DOHH2 (cell line): ENCODE results near the gene CDC6.

Experiments
- H3F3A ChIP-seq: fragments of 200-600 bp; sonication (generic), shearing (Covaris generic); 2 replicates; pipeline ENCODE4 v1.6.0; 2016; ENCODE audit warnings: antibody characterized with exemption, mild to moderate bottlenecking; ENCODE audit not compliant: control insufficient read depth, insufficient read depth
- H3K27ac ChIP-seq: fragments of 200-600 bp; sonication (generic); 2 replicates; pipeline ENCODE4 v1.5.1; 2014; ENCODE audit warnings: low read depth, mild to moderate bottlenecking, low read length, moderate library complexity
- H3K27me3 ChIP-seq: fragments of 200-600 bp; sonication (generic); 2 replicates; pipeline ENCODE4 v1.6.1; 2014; ENCODE audit warnings: mild to moderate bottlenecking, low read length, mixed read lengths; ENCODE audit not compliant: control insufficient read depth
- H3K36me3 ChIP-seq: fragments of 200-600 bp; sonication (generic); 2 replicates; pipeline ENCODE4 v1.6.1; 2014; ENCODE audit warnings: mild to moderate bottlenecking, low read length, moderate library complexity, mixed read lengths; ENCODE audit not compliant: control insufficient read depth
- H3K4me1 ChIP-seq: fragments of 200-600 bp; sonication (generic); 2 replicates; pipeline ENCODE4 v1.6.1; 2014; ENCODE audit warnings: mild to moderate bottlenecking, low read length, mixed read lengths; ENCODE audit not compliant: control insufficient read depth
- H3K4me2 ChIP-seq: fragments of 200-600 bp; sonication (generic); 2 replicates; pipeline ENCODE4 v1.6.0; 2014; ENCODE audit warnings: mild to moderate bottlenecking, low read length, moderate library complexity
- H3K4me3 ChIP-seq: fragments of 200-600 bp; sonication (generic); 2 replicates; pipeline ENCODE4 v1.5.1; 2014; ENCODE audit warnings: mild to moderate bottlenecking, low read length, mixed read lengths
- H3K79me2 ChIP-seq: fragments of 200-600 bp; sonication (generic); 2 replicates; pipeline ENCODE4 v1.6.1; 2014; ENCODE audit warnings: mild to moderate bottlenecking, low read length, mixed read lengths; ENCODE audit not compliant: control insufficient read depth
- H3K9me2 ChIP-seq: fragments of 200-600 bp; sonication (generic); replicated peaks from 2 replicates; pipeline ENCODE4 v1.6.1; 2014; ENCODE audit warnings: mild to moderate bottlenecking, low read length, mixed read lengths; ENCODE audit not compliant: control insufficient read depth
- H3K9me3 ChIP-seq: fragments of 200-600 bp; sonication (generic); 2 replicates; pipeline ENCODE4 v1.6.1; 2014; ENCODE audit warnings: antibody characterized with exemption, low read length, mixed read lengths; ENCODE audit not compliant: control insufficient read depth, insufficient read depth
- H4K20me1 ChIP-seq: fragments of 200-600 bp; sonication (generic); 2 replicates; pipeline ENCODE4 v1.6.0; 2014; ENCODE audit warnings: low read depth, mild to moderate bottlenecking, antibody characterized with exemption, low read length, moderate library complexity; ENCODE audit not compliant: control insufficient read depth, insufficient read depth
- CTCF ChIP-seq: fragments of 200-600 bp; sonication (generic); IDR thresholded peaks from one replicate; pipeline ENCODE4 v1.5.1; 2014; ENCODE audit warnings: antibody characterized with exemption, mild to moderate bottlenecking, low read depth, low read length; ENCODE audit not compliant: poor library complexity, severe bottlenecking
- EZH2phosphoT487 ChIP-seq: fragments of 200-600 bp; sonication (generic); IDR thresholded peaks from 2 replicates; pipeline ENCODE4 v1.6.1; 2017; ENCODE audit warnings: borderline replicate concordance, mild to moderate bottlenecking, antibody characterized with exemption, low read length, moderate library complexity, mixed read lengths

The CDC6 gene

GRCh38 chr17:40315678-40316570 lies 28.2 kb downstream of the CDC6 start:
- peaks cover 28% of the 10 kb centered on the region for H3K79me2 ChIP-seq
- H3K4me1 ChIP-seq = peaks cover 82% of the 10 kb centered on the region
- 0 out of 2 replicates have a peak, but pooled peaks cover 7% of the 10 kb centered on the region for H4K20me1 ChIP-seq
- H3K36me3 ChIP-seq = no peaks in the 10 kb centered on the region
- no peaks in the 10 kb centered on the region for H3K27me3 ChIP-seq
- peak overlapping the region; percentile 11; the same call in 1 of the 2 replicates for H3K4me3 ChIP-seq
- no peaks in the 10 kb centered on the region for H3K9me2 ChIP-seq
- no peaks in the 10 kb centered on the region for H3F3A ChIP-seq
- H3K4me2 ChIP-seq = peak overlapping the region; percentile 39
- H3K27ac ChIP-seq = no peak overlapping the region
- TF ChIP-seq EZH2phosphoT487 (no peak), CTCF (no peak)
- no peaks in the 10 kb centered on the region for H3K9me3 ChIP-seq

- Histone ChIP-seq H3K4me3 (peak overlapping the region; percentile 94), H3K27me3 (no peaks in the 10 kb centered on the region), H3K27ac (no peak overlapping the region), H3F3A (no peaks in the 10 kb centered on the region), H3K9me3 (no peaks in the 10 kb centered on the region), H3K36me3 (no peaks in the 10 kb centered on the region), H4K20me1 (0 out of 2 replicates have a peak, but pooled peaks cover 7% of the 10 kb centered on the region), H3K4me2 (peak overlapping the region; percentile 80), H3K79me2 (peaks cover 37% of the 10 kb centered on the region), H3K9me2 (no peaks in the 10 kb centered on the region), H3K4me1 (peaks cover 82% of the 10 kb centered on the region)
- TF ChIP-seq EZH2phosphoT487 (no peak), CTCF (no peak)
Observed at GRCh38 chr17:40316571-40317344, 29.1 kb downstream of the CDC6 start.

GRCh38 chr17:40317345-40317873 lies 29.7 kb downstream of the CDC6 start:
- Histone ChIP-seq H3K4me1 (peaks cover 82% of the 10 kb centered on the region), H3K9me2 (no peaks in the 10 kb centered on the region), H3K4me3 (peak overlapping the region; percentile 94), H3K27ac (0 out of 2 replicates have a peak overlapping the region, but pooled peaks have one; percentile 22), H3K27me3 (no peaks in the 10 kb centered on the region), H4K20me1 (0 out of 2 replicates have a peak, but pooled peaks cover 7% of the 10 kb centered on the region), H3K36me3 (no peaks in the 10 kb centered on the region), H3K4me2 (peak overlapping the region; percentile 80), H3F3A (no peaks in the 10 kb centered on the region), H3K9me3 (no peaks in the 10 kb centered on the region), H3K79me2 (peaks cover 40% of the 10 kb centered on the region)
- TF ChIP-seq CTCF (peak; percentile 69), EZH2phosphoT487 (no peak)
